ENCODE data around the gene FAM43B.
A peak's percentile ranks its signal among the peaks of the same experiment; 100 is the strongest.
"Not testable (repeated sequence)": the region's sequence is repeated elsewhere in the genome, so short reads cannot be mapped to it uniquely, and the experiment has no call there.

Gene FAM43B

GRCh38 chr1:20551945-20552727, at the start of gene FAM43B:
Gene FAM43B, plus strand, starts transcription at chr1:20552573. Its CDS starts 401 bp downstream, at chr1:20552974.
- DNase-seq (ENCODE audit: extremely low read depth, low read depth): no peak
- TF ChIP-seq CTCF (IDR thresholded peaks at IDR 0.05; ENCODE audit: low read depth, low read length): no peak

GRCh38 chr1:20505488-20505887, 46.9 kb upstream of the FAM43B start:
- DNase-seq (ENCODE audit: extremely low read depth, low read depth): no peak
- TF ChIP-seq CTCF (IDR thresholded peaks at IDR 0.05; ENCODE audit: low read depth, low read length): no peak

- no peak for TF ChIP-seq CTCF (IDR thresholded peaks at IDR 0.05; ENCODE audit: low read depth, low read length)
- DNase-seq (ENCODE audit: extremely low read depth, low read depth): no peak
These were observed 45.2 kb upstream of the FAM43B start for GRCh38 chr1:20507248-20507563.

GRCh38 chr1:20507564-20508410, 44.6 kb upstream of the FAM43B start, which contains the start of gene MUL1:
Gene MUL1, minus strand, starts transcription at chr1:20508151. Its CDS starts 127 bp downstream, at chr1:20508024.
- no peak for TF ChIP-seq CTCF (IDR thresholded peaks at IDR 0.05; ENCODE audit: low read depth, low read length)
- DNase-seq (ENCODE audit: extremely low read depth, low read depth): peak; percentile 71

- no peak for DNase-seq (ENCODE audit: extremely low read depth, low read depth)
- no peak for TF ChIP-seq CTCF (IDR thresholded peaks at IDR 0.05; ENCODE audit: low read depth, low read length)
These were observed 44.0 kb upstream of the FAM43B start for GRCh38 chr1:20508411-20508771.

- TF ChIP-seq CTCF (IDR thresholded peaks at IDR 0.05; ENCODE audit: low read depth, low read length): no peak
These were observed 40.6 kb upstream of the FAM43B start for GRCh38 chr1:20511518-20512428.

GRCh38 chr1:20519609-20520262, 32.6 kb upstream of the FAM43B start:
- DNase-seq (ENCODE audit: extremely low read depth, low read depth): not testable (repeated sequence)

More at GRCh38 chr1:20511518-20512428, 40.6 kb upstream of the FAM43B start:
- no peak for DNase-seq (ENCODE audit: extremely low read depth, low read depth)
